22Rv1 (cell line): ENCODE measurements around the gene UBE2S.

Source experiments
- ZFX ChIP-seq: fragments of 450-650 bp; IDR thresholded peaks from 2 replicates; pipeline ENCODE4 v1.6.1; 2017; ENCODE audit warnings: antibody characterized with exemption, borderline replicate concordance
- TF ChIP-seq, protein P1 (sequence below): fragments of 450-650 bp; IDR thresholded peaks from 2 replicates; pipeline ENCODE4 v1.5.1; 2017; ENCODE audit warnings: mild to moderate bottlenecking

DNA sequence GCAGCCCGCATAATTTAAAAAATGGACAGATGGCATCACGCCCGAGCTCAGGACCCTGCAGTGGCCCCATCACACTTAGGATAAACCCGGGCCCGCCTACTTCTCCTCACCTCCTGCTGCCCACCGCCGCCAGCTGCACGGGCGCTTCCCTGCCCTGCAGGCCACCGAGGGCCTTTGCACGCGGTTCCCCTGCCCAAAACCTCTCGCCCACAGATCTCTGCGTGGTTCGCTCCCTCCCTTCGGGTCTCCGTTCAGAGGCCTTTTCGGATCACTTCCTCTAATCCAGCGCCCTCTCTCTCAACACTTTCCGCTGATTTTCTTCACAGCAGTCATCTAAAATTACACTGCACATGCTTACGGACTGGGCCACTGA lies 33.7 kb upstream of the UBE2S start:
- TF ChIP-seq, protein P1, sequence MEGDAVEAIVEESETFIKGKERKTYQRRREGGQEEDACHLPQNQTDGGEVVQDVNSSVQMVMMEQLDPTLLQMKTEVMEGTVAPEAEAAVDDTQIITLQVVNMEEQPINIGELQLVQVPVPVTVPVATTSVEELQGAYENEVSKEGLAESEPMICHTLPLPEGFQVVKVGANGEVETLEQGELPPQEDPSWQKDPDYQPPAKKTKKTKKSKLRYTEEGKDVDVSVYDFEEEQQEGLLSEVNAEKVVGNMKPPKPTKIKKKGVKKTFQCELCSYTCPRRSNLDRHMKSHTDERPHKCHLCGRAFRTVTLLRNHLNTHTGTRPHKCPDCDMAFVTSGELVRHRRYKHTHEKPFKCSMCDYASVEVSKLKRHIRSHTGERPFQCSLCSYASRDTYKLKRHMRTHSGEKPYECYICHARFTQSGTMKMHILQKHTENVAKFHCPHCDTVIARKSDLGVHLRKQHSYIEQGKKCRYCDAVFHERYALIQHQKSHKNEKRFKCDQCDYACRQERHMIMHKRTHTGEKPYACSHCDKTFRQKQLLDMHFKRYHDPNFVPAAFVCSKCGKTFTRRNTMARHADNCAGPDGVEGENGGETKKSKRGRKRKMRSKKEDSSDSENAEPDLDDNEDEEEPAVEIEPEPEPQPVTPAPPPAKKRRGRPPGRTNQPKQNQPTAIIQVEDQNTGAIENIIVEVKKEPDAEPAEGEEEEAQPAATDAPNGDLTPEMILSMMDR, result no peak
- no peak for TF ChIP-seq ZFX
